Measurements from ENCODE around the gene CPED1.

GRCh38 chr7:121039994-121040393 is 51.5 kb downstream of the CPED1 start:
- TF ChIP-seq POLR2A (IDR thresholded peaks at IDR 0.05; ENCODE audit: low read depth, low read length) (no peak), ASH2L (IDR thresholded peaks at IDR 0.05; ENCODE audit: borderline replicate concordance, low read depth) (no peak), MAX (IDR thresholded peaks at IDR 0.05; ENCODE audit: low read depth, low read length) (no peak)
